ENCODE results near the gene ZBTB4. TPM values are rescaled to one million over a fixed set of nuclear protein-coding genes. Genes with fewer than 3 reads are reported as not detected.

Gene ZBTB4
- total RNA-seq, 1 donor from 2014 or later = 9.2 TPM

DNA sequence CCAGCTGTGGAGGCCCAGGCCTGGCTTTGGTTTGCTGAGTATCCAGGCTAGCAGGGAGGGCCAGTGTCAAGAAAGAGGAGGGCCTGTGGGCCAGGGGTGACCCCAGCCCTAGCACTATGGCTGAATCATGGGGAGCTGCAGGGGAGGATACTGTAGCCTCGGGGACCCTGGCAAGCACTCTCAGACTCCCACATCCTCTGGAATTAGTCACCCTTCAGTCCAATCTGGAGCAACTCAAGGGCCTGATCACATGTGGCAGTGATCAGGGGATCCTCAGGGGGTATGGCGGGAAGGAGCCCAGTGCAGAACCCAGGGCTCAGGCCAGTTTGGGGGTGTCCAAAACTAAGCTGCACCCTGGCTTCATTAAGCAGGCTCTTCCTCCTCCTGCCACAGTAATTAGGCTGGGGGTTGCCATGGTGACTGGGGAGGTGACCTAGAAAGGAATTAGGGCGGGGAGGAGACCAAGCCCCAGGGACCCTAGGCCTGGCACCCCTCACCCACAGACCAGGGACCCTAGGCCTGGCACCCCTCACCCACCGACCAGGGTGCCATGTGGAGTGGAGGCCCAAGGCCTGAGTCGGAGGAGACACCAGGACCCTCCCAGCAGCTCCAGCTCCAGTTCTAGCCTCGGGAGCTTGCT is 66.0 kb downstream of the ZBTB4 start:
- H3K4me3 ChIP-seq (ENCODE audit: low read depth, low read length) = no peak overlapping the region
- no peaks in the 10 kb centered on the region for H3K27me3 ChIP-seq (ENCODE audit: control insufficient read depth, insufficient read depth, low read length)
- FAIRE-seq (no peak), DNase-seq (ENCODE audit: low read depth) (peak; percentile 49)
- H3K36me3 ChIP-seq (ENCODE audit: control insufficient read depth, insufficient read depth, low read length) = no peaks in the 10 kb centered on the region
- TF ChIP-seq, protein P1, sequence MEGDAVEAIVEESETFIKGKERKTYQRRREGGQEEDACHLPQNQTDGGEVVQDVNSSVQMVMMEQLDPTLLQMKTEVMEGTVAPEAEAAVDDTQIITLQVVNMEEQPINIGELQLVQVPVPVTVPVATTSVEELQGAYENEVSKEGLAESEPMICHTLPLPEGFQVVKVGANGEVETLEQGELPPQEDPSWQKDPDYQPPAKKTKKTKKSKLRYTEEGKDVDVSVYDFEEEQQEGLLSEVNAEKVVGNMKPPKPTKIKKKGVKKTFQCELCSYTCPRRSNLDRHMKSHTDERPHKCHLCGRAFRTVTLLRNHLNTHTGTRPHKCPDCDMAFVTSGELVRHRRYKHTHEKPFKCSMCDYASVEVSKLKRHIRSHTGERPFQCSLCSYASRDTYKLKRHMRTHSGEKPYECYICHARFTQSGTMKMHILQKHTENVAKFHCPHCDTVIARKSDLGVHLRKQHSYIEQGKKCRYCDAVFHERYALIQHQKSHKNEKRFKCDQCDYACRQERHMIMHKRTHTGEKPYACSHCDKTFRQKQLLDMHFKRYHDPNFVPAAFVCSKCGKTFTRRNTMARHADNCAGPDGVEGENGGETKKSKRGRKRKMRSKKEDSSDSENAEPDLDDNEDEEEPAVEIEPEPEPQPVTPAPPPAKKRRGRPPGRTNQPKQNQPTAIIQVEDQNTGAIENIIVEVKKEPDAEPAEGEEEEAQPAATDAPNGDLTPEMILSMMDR (IDR thresholded peaks at IDR 0.05; ENCODE audit: insufficient read depth, low read length, severe bottlenecking) = no peak

DNA sequence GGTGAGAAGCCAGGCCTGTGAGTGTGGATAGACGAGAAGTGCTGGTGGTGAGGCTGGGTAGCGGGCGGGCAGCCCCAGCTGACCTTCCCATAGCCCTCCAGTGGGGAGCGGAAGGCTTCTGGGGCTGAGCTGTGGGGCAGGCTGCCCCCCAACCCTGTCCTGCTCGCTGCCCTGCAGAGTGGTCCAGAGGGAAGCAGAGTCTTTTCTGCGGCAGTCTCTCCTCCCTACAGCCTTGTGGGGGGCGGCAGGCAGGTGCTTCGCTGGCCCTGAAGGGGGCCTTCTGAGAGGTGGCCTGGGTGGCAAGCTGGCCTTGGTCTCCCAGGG is 68.0 kb downstream of the ZBTB4 start:
- no peak for FAIRE-seq
- TF ChIP-seq, protein P1 (IDR thresholded peaks at IDR 0.05; ENCODE audit: insufficient read depth, low read length, severe bottlenecking) = no peak

DNA sequence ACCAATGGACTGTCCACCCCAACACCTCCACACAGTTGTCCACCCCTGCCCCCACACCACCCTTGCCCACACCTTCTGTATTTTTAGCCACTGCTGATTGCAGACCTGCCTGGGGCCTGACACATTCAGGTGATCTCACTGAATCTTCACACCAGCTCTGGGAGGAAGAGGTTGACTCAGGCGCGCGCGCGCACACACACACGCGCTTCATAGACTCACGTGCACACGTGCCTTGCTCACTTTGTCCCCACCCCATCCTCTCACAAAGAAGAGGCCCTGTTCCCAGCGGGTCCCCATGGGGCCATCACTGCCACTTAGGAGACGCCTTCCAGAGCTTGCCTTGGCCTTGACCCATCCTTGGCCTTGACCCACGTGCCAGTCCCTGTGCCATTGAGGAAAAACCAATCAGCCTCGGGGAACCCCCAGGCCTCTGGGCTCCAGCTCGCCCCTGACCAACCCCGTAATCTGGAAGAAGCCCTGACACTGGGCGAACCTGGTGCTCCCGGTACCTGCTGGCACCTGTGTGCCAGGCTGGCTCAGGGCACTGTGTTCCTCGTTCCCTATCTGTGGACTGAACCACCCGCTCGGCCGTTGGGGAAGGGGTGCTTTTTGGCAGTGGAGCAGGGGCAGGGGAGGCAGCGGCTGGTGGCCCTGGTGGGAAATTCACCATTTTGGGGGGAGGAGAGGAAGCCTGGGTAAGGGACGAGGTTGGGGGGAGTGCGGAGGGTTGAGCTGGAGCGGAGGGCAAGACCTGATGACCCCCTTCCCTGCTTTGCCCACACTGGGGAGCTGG is 68.6 kb downstream of the ZBTB4 start:
- TF ChIP-seq, protein P1 (IDR thresholded peaks at IDR 0.05; ENCODE audit: insufficient read depth, low read length, severe bottlenecking) = no peak
- DNase-seq (ENCODE audit: low read depth) (no peak), FAIRE-seq (no peak)
- Histone ChIP-seq H3K4me3 (ENCODE audit: low read depth, low read length) (no peak overlapping the region), H3K27me3 (ENCODE audit: control insufficient read depth, insufficient read depth, low read length) (no peaks in the 10 kb centered on the region), H3K36me3 (ENCODE audit: control insufficient read depth, insufficient read depth, low read length) (no peaks in the 10 kb centered on the region)

More for the DNA sequence above, 68.0 kb downstream of the ZBTB4 start:
- DNase-seq (ENCODE audit: low read depth) = no peak
- no peak overlapping the region for H3K4me3 ChIP-seq (ENCODE audit: low read depth, low read length)
- H3K27me3 ChIP-seq (ENCODE audit: control insufficient read depth, insufficient read depth, low read length) = no peaks in the 10 kb centered on the region
- no peaks in the 10 kb centered on the region for H3K36me3 ChIP-seq (ENCODE audit: control insufficient read depth, insufficient read depth, low read length)

DNA sequence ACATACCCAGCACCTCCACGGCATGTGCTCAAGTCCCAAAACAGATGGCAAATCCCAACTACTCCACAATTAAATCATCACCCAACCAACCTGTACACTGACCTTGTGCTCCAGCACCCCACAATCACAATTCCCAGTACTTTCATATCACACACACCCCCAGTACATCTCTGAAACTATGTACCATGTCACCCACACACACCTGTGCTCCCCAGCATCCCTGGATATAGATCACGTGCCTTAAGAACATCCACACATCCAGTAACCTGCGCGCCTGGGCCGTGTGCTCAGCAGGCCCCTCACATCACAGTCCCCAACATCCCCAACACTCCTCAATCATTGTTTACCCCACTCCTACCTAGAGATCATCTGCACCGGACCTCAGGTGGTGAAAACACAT is 69.7 kb downstream of the ZBTB4 start:
- TF ChIP-seq, protein P1 (IDR thresholded peaks at IDR 0.05; ENCODE audit: insufficient read depth, low read length, severe bottlenecking) = no peak
- Histone ChIP-seq H3K4me3 (ENCODE audit: low read depth, low read length) (no peak overlapping the region), H3K36me3 (ENCODE audit: control insufficient read depth, insufficient read depth, low read length) (no peaks in the 10 kb centered on the region), H3K27me3 (ENCODE audit: control insufficient read depth, insufficient read depth, low read length) (no peaks in the 10 kb centered on the region)
- FAIRE-seq (peak; percentile 72), DNase-seq (ENCODE audit: low read depth) (no peak)

Other genes starting within 250 kb of the ZBTB4 start
- 52.1 and 55.3 TPM in 2 replicates for gene DVL2, start 245.1 kb downstream of the ZBTB4 start, total RNA-seq
- gene PHF23, start 240.2 kb downstream of the ZBTB4 start, total RNA-seq = 27.4 and 34.9 TPM in 2 replicates
- gene GABARAP, start 237.2 kb downstream of the ZBTB4 start, total RNA-seq = 50.8 and 64.3 TPM in 2 replicates
- 17.6 and 25.3 TPM in 2 replicates for gene CTDNEP1, start 227.9 kb downstream of the ZBTB4 start, total RNA-seq
- 16.5 and 20.0 TPM in 2 replicates for gene ELP5, start 227.4 kb downstream of the ZBTB4 start, total RNA-seq
- 546 and 850 TPM in 2 replicates for gene CLDN7, start 217.2 kb downstream of the ZBTB4 start, total RNA-seq
- under 0.01 and 0.13 TPM in 2 replicates for gene SLC2A4, start 197.9 kb downstream of the ZBTB4 start, total RNA-seq
- 0.26 and 1.0 TPM in 2 replicates for gene YBX2, start 185.0 kb downstream of the ZBTB4 start, total RNA-seq
- 653 and 709 TPM in 2 replicates for gene EIF5A, start 172.0 kb downstream of the ZBTB4 start, total RNA-seq
- 22.4 and 35.7 TPM in 2 replicates for gene GPS2, start 164.3 kb downstream of the ZBTB4 start, total RNA-seq
- gene NEURL4, start 150.3 kb downstream of the ZBTB4 start, total RNA-seq = 14.7 and 17.7 TPM in 2 replicates
- 0.26 and 4.2 TPM in 2 replicates for gene ACAP1, start 143.1 kb downstream of the ZBTB4 start, total RNA-seq
- gene KCTD11, start 127.5 kb downstream of the ZBTB4 start, total RNA-seq = 24.2 and 26.6 TPM in 2 replicates
- not detected in 2 replicates for gene TMEM95, start 124.5 kb downstream of the ZBTB4 start, total RNA-seq
- 7.4 and 11.8 TPM in 2 replicates for gene TNK1, start 98.5 kb downstream of the ZBTB4 start, total RNA-seq
- 9.0 and 13.2 TPM in 2 replicates for gene PLSCR3, start 85.1 kb downstream of the ZBTB4 start, total RNA-seq
- gene TMEM256, start 75.5 kb downstream of the ZBTB4 start, total RNA-seq = 40.3 and 67.7 TPM in 2 replicates
- gene NLGN2, start 71.8 kb downstream of the ZBTB4 start, total RNA-seq = 0.79 and 1.2 TPM in 2 replicates
- gene SPEM1, start 59.3 kb downstream of the ZBTB4 start, total RNA-seq = 0.13 TPM in 1 of 2 replicates, not detected in the other
- not detected in 2 replicates for gene SPEM2, start 54.0 kb downstream of the ZBTB4 start, total RNA-seq
- not detected in 2 replicates for gene SPEM3, start 50.8 kb downstream of the ZBTB4 start, total RNA-seq
- 7.3 and 12.6 TPM in 2 replicates for gene TMEM102, start 44.2 kb downstream of the ZBTB4 start, total RNA-seq
- 12.4 and 28.3 TPM in 2 replicates for gene FGF11, start 40.1 kb downstream of the ZBTB4 start, total RNA-seq
- gene CHRNB1, start 34.6 kb downstream of the ZBTB4 start, total RNA-seq = 9.7 and 16.8 TPM in 2 replicates
- not detected in 2 replicates for gene SLC35G6, start 1.8 kb upstream of the ZBTB4 start, total RNA-seq
- 38.4 and 79.6 TPM in 2 replicates for gene POLR2A, start 4.7 kb upstream of the ZBTB4 start, total RNA-seq
- 0.53 and 1.0 TPM in 2 replicates for gene TNFSF12, start 69.4 kb upstream of the ZBTB4 start, total RNA-seq
- gene TNFSF13, start 79.1 kb upstream of the ZBTB4 start, total RNA-seq = 2.6 and 3.7 TPM in 2 replicates
- 94.7 and 129 TPM in 2 replicates for gene SENP3, start 82.3 kb upstream of the ZBTB4 start, total RNA-seq
- gene CD68, start 100.0 kb upstream of the ZBTB4 start, total RNA-seq = 11.3 and 16.4 TPM in 2 replicates
- gene MPDU1, start 104.2 kb upstream of the ZBTB4 start, total RNA-seq = 54.7 and 56.3 TPM in 2 replicates
- gene SOX15, start 110.5 kb upstream of the ZBTB4 start, total RNA-seq = 23.4 and 41.7 TPM in 2 replicates
- 42.1 and 43.2 TPM in 2 replicates for gene FXR2, start 135.3 kb upstream of the ZBTB4 start, total RNA-seq
- 23.9 and 38.7 TPM in 2 replicates for gene SAT2, start 148.2 kb upstream of the ZBTB4 start, total RNA-seq
- gene SHBG, start 150.5 kb upstream of the ZBTB4 start, total RNA-seq = 0.38 TPM in 1 of 2 replicates, not detected in the other
- gene ATP1B2, start 171.3 kb upstream of the ZBTB4 start, total RNA-seq = not detected in 2 replicates
- 9.2 and 15.1 TPM in 2 replicates for gene TP53, start 207.9 kb upstream of the ZBTB4 start, total RNA-seq
- gene WRAP53, start 208.8 kb upstream of the ZBTB4 start, total RNA-seq = 3.5 and 4.2 TPM in 2 replicates
- gene EFNB3, start 225.6 kb upstream of the ZBTB4 start, total RNA-seq = under 0.01 TPM in 2 replicates
- under 0.01 and 0.26 TPM in 2 replicates for gene DNAH2, start 238.1 kb upstream of the ZBTB4 start, total RNA-seq

Measured in bronchial epithelial cell (primary cell).